Testis (tissue), 3 donors: Measurements from ENCODE around the gene LCNL1. TPM values are rescaled to one million over a fixed set of nuclear protein-coding genes. Genes with fewer than 3 reads are reported as not detected.
A peak's percentile ranks its signal among the peaks of the same experiment; 100 is the strongest.
"Not testable (repeated sequence)": the region's sequence is repeated elsewhere in the genome, so short reads cannot be mapped to it uniquely, and the experiment has no call there.

Source experiments
- DNase-seq: peaks from one replicate; pipeline ENCODE4 v3.0.0-alpha.2; 2019
- H3K27ac ChIP-seq, 2 donors: fragments of 200-600 bp; sonication (generic); one replicate each; pipeline ENCODE4 v1.5.1; 2019
- H3K27me3 ChIP-seq: fragments of 200-600 bp; sonication (generic); one replicate; pipeline ENCODE4 v1.5.1; 2019
- H3K36me3 ChIP-seq: fragments of 200-600 bp; sonication (generic); one replicate; pipeline ENCODE4 v1.5.1; 2017; ENCODE audit warnings: low read depth; ENCODE audit errors: missing control alignments
- H3K4me1 ChIP-seq: fragments of 200-600 bp; sonication (generic); one replicate; pipeline ENCODE4 v1.5.1; 2019
- H3K4me3 ChIP-seq, 2 donors: fragments of 200-600 bp; sonication (generic); one replicate each; pipeline ENCODE4 v1.5.1; 2017 to 2019
- H3K9me3 ChIP-seq: fragments of 200-600 bp; sonication (generic); one replicate; pipeline ENCODE4 v1.5.1; 2017
- CTCF ChIP-seq, 3 experiments: fragments of 450-650 bp in 2 of 3; fragments of 200-600 bp in 1 of 3; sonication (generic) in 1 of 3; IDR thresholded peaks; one replicate each; pipeline ENCODE4 v1.5.1; 2016 to 2019; ENCODE audit warnings: antibody characterized with exemption in 3 of 3, mild to moderate bottlenecking in 2 of 3, moderate library complexity in 1 of 3
- POLR2A ChIP-seq: fragments of 450-650 bp; IDR thresholded peaks from one replicate; pipeline ENCODE4 v1.6.1; 2017; ENCODE audit warnings: antibody characterized with exemption, mild to moderate bottlenecking, moderate library complexity
- WGBS, 2 donors: methylation state at CpG; one replicate each; pipeline ENCODE4 v1.1.5; 2018; 5-methylcytosine and 5-hydroxymethylcytosine counted together
- intact Hi-C: fragments of 100-400 bp; cut with DNase I; formaldehyde crosslinking; loops from one replicate; pipeline ENCODE4 v1.15.1; 2023; ENCODE audit warnings: low total_unique reads
- polyA plus RNA-seq: library from polyadenylated mRNA; stranded (reverse); fragments of 350-450 nt; fragmentation: Illumina TruSeq; extraction: RNeasy Lipid Tissue Mini Kit (QIAGEN cat#74804); gene quantifications from one replicate; pipeline ENCODE4 v1.2.3, GENCODE V29; 2014; ENCODE audit warnings: low read depth, low replicate concordance; ENCODE audit not compliant: insufficient read depth
- total RNA-seq, 2 donors: library from RNA; depleted of rRNA; stranded (reverse); fragments of >200 nt; gene quantifications; one replicate each; pipeline ENCODE4 v1.2.3, GENCODE V29; 2016

LCNL1 gene
- total and polyA plus RNA-seq, 3 donors from 2014 or later = 17.5 to 131 (median 59.3) TPM

- no peak for TF ChIP-seq CTCF (IDR thresholded peaks at IDR 0.05)
- TF ChIP-seq POLR2A = no peak
- no peak overlapping the region for H3K27ac ChIP-seq
- intact Hi-C loops = loop anchor here (10.0 kb wide), 1 partner anchor 198 kb away; no protein-coding TSS in a partner anchor
- H3K27me3 ChIP-seq = no peaks in the 10 kb centered on the region
- H3K4me1 ChIP-seq = peaks cover 23% of the 10 kb centered on the region
- 87 to 89% methylated on average over 7 to 10 of the region's 10 CpGs for WGBS, 2 donors
- no peaks in the 10 kb centered on the region for H3K36me3 ChIP-seq
- no peak overlapping the region for H3K4me3 ChIP-seq
- no peaks in the 10 kb centered on the region for H3K9me3 ChIP-seq
- DNase-seq = peak; percentile 48
Measured at GRCh38 chr9:137032858-137033257, 50.1 kb downstream of the LCNL1 start.

- peaks cover 23% of the 10 kb centered on the region for H3K4me1 ChIP-seq
- not testable (repeated sequence) for H3K27me3 ChIP-seq, DNase-seq, H3K36me3 ChIP-seq, H3K27ac ChIP-seq, H3K4me3 ChIP-seq, H3K9me3 ChIP-seq
- intact Hi-C loops = loop anchor here (10.0 kb wide), 1 partner anchor 199 kb away; no protein-coding TSS in a partner anchor
- WGBS, 2 donors = 86 to 92% methylated on average over 5 of the region's 5 CpGs
Measured at GRCh38 chr9:137033481-137033880, 50.7 kb downstream of the LCNL1 start.

DNA sequence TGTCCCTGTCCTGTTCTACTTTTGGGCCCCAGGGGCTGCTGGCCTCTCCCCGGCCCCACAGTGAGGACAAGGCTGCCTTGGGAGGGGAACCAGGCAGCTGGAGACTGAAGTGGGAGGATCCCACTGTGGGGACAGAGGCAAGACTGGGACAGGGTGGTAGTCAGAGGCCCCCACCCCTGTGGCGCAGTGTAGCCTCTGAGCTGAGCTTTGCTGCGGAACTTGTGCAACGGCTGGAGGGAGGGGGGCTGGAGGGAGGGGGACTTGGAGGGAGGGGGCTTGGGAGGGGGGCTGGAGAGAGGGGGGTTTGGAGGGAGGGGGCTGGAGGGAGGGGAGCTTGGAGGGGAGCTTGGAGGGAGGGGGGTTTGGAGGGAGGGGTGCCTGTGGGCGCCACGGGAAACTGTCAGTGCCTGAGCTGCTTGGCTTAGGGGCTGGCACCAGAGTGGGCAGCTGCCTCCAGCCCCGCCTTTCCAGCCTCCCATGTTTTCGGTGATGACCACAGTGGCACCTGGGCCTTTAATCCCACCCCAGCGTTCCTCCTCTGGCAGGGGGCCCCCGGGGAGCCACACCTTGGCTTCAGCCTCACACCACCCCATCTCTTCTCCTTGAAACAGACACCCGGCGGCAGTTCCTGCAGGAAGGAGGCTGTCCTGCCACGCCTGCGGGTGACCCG lies 51.4 kb downstream of the LCNL1 start:
- no peak for TF ChIP-seq CTCF (IDR thresholded peaks at IDR 0.05)
- no peak for TF ChIP-seq POLR2A
- Histone ChIP-seq H3K9me3 (no peaks in the 10 kb centered on the region), H3K27me3 (no peaks in the 10 kb centered on the region), H3K4me1 (peaks cover 16% of the 10 kb centered on the region), H3K27ac (no peak overlapping the region), H3K36me3 (no peaks in the 10 kb centered on the region), H3K4me3 (no peak overlapping the region)
- DNase-seq = no peak
- intact Hi-C loops = loop anchor here (10.0 kb wide), 1 partner anchor 199 kb away; no protein-coding TSS in a partner anchor
- 46 to 68% methylated on average over 8 to 14 of the region's 15 CpGs for WGBS, 2 donors

DNA sequence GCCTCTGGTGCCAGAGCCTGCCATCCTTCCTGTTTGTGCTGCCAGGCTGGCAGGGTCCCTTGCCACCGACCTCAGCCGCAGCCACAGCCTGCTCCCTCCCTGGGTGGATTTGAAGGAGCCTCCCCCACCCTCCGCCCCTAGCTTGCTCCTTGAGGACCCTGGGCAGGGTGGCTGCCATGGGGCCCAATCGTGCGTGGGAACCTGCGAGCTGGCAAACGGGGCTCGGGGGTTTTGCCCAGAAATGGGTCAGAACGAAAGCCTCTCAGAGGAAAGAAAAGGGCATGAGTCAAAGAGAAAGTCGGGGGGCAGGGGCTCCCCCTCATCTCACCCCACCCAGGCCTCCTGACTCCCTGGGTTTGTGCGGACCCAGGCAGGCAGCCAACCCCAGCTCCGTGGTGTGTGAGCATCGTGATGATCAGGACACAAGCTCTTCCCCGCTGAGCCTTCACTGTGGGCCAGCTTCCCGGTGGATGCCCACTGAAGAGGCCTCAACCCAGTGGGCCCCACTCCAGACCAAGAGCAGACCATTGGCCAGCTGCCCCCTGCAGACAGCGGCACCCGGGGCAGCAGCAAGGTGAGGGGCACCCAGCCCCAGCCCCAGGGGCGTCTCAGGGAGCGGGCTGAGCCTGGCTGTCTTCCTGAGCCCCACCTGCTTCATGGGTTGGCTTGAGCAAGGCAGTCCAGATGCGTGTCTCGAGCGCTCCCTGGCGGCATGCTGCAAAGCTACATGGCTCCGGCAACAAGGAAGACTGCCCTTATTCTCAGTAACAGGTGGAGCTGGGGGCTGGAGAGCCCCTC lies 52.1 kb downstream of the LCNL1 start:
- no peaks in the 10 kb centered on the region for H3K36me3 ChIP-seq
- H3K4me1 ChIP-seq = peaks cover 14% of the 10 kb centered on the region
- intact Hi-C loops = loop anchor here (10.0 kb wide), 1 partner anchor 200 kb away; no protein-coding TSS in a partner anchor
- peak; percentile 83 for DNase-seq
- H3K9me3 ChIP-seq = no peaks in the 10 kb centered on the region
- H3K27me3 ChIP-seq = no peaks in the 10 kb centered on the region
- WGBS, 2 donors = 39 to 40% methylated on average over 19 to 24 of the region's 24 CpGs
- TF ChIP-seq CTCF (IDR thresholded peaks at IDR 0.05) = peak; percentile 66 to 89 (median 88)
- no peak for TF ChIP-seq POLR2A
- H3K27ac ChIP-seq = no peak overlapping the region
- H3K4me3 ChIP-seq = no peak overlapping the region

Other genes starting within 250 kb of the LCNL1 start
Only the 30 nearest of the 38 such genes appear.
- gene LCN15, start 218.5 kb upstream of the LCNL1 start, total RNA-seq = under 1 TPM in 1 of 2 donors, not detected in 1; 0.68 TPM
- 0.41 TPM for gene LCN15, start 218.5 kb upstream of the LCNL1 start, polyA plus RNA-seq
- 100 to 1,000 TPM; 108 to 127 TPM for gene TMEM141, start 191.6 kb upstream of the LCNL1 start, total RNA-seq
- gene TMEM141, start 191.6 kb upstream of the LCNL1 start, polyA plus RNA-seq = 80.4 TPM
- gene CCDC183, start 186.7 kb upstream of the LCNL1 start, total RNA-seq = 10 to 100 TPM; 41.1 to 59.8 TPM
- gene CCDC183, start 186.7 kb upstream of the LCNL1 start, polyA plus RNA-seq = 37.8 TPM
- gene RABL6, start 175.0 kb upstream of the LCNL1 start, total RNA-seq = 100 to 1,000 TPM in 1 of 2 donors, 10 to 100 TPM in 1; 95.1 to 103 TPM
- 69.1 TPM for gene RABL6, start 175.0 kb upstream of the LCNL1 start, polyA plus RNA-seq
- 10 to 100 TPM; 13.1 to 24.6 TPM for gene AJM1, start 140.5 kb upstream of the LCNL1 start, total RNA-seq
- 4.0 TPM for gene AJM1, start 140.5 kb upstream of the LCNL1 start, polyA plus RNA-seq
- gene PHPT1, start 133.6 kb upstream of the LCNL1 start, total RNA-seq = 100 to 1,000 TPM; 134 to 146 TPM
- gene PHPT1, start 133.6 kb upstream of the LCNL1 start, polyA plus RNA-seq = 146 TPM
- gene MAMDC4, start 130.6 kb upstream of the LCNL1 start, total RNA-seq = 10 to 100 TPM; 18.3 to 21.9 TPM
- gene MAMDC4, start 130.6 kb upstream of the LCNL1 start, polyA plus RNA-seq = 8.1 TPM
- gene EDF1, start 116.7 kb upstream of the LCNL1 start, total RNA-seq = 100 to 1,000 TPM; 278 to 330 TPM
- 368 TPM for gene EDF1, start 116.7 kb upstream of the LCNL1 start, polyA plus RNA-seq
- gene TRAF2, start 96.5 kb upstream of the LCNL1 start, total RNA-seq = 10 to 100 TPM; 23.7 to 32.9 TPM
- gene TRAF2, start 96.5 kb upstream of the LCNL1 start, polyA plus RNA-seq = 21.9 TPM
- 100 to 1,000 TPM; 509 to 749 TPM for gene FBXW5, start 38.3 kb upstream of the LCNL1 start, total RNA-seq
- 452 TPM for gene FBXW5, start 38.3 kb upstream of the LCNL1 start, polyA plus RNA-seq
- 1 to 10 TPM; 4.6 to 4.9 TPM for gene C8G, start 37.8 kb upstream of the LCNL1 start, total RNA-seq
- gene C8G, start 37.8 kb upstream of the LCNL1 start, polyA plus RNA-seq = 4.6 TPM
- 10 to 100 TPM; 11.5 to 27.8 TPM for gene LCN12, start 30.7 kb upstream of the LCNL1 start, total RNA-seq
- 27.1 TPM for gene LCN12, start 30.7 kb upstream of the LCNL1 start, polyA plus RNA-seq
- gene PTGDS, start 5.5 kb upstream of the LCNL1 start, total RNA-seq = 1,000 to 10,000 TPM; 5,554 to 5,948 TPM
- 4,976 TPM for gene PTGDS, start 5.5 kb upstream of the LCNL1 start, polyA plus RNA-seq
- 10 to 100 TPM; 47.8 to 56.6 TPM for gene PAXX, start 9.4 kb downstream of the LCNL1 start, total RNA-seq
- gene PAXX, start 9.4 kb downstream of the LCNL1 start, polyA plus RNA-seq = 25.9 TPM
- gene CLIC3, start 13.6 kb downstream of the LCNL1 start, total RNA-seq = 1 to 10 TPM; 1.8 to 1.9 TPM
- gene CLIC3, start 13.6 kb downstream of the LCNL1 start, polyA plus RNA-seq = 2.8 TPM
- 10 to 100 TPM; 56.0 to 65.5 TPM for gene ABCA2, start 45.2 kb downstream of the LCNL1 start, total RNA-seq
- 33.6 TPM for gene ABCA2, start 45.2 kb downstream of the LCNL1 start, polyA plus RNA-seq
- gene FUT7, start 49.1 kb downstream of the LCNL1 start, total RNA-seq = under 1 TPM; 0.06 to 0.24 TPM
- 0.24 TPM for gene FUT7, start 49.1 kb downstream of the LCNL1 start, polyA plus RNA-seq
- 100 to 1,000 TPM in 1 of 2 donors, 10 to 100 TPM in 1; 75.9 to 103 TPM for gene NPDC1, start 63.2 kb downstream of the LCNL1 start, total RNA-seq
- 47.7 TPM for gene NPDC1, start 63.2 kb downstream of the LCNL1 start, polyA plus RNA-seq
- 1 to 10 TPM; 5.7 to 9.6 TPM for gene ENTPD2, start 71.1 kb downstream of the LCNL1 start, total RNA-seq
- gene ENTPD2, start 71.1 kb downstream of the LCNL1 start, polyA plus RNA-seq = 8.5 TPM
- gene SAPCD2, start 87.6 kb downstream of the LCNL1 start, total RNA-seq = 1 to 10 TPM; 1.4 to 1.7 TPM
- gene SAPCD2, start 87.6 kb downstream of the LCNL1 start, polyA plus RNA-seq = 0.78 TPM
- gene UAP1L1, start 94.5 kb downstream of the LCNL1 start, total RNA-seq = 10 to 100 TPM in 1 of 2 donors, 1 to 10 TPM in 1; 7.2 to 10.1 TPM
- gene UAP1L1, start 94.5 kb downstream of the LCNL1 start, polyA plus RNA-seq = 6.9 TPM
- 100 to 1,000 TPM; 122 to 124 TPM for gene MAN1B1, start 104.0 kb downstream of the LCNL1 start, total RNA-seq
- gene MAN1B1, start 104.0 kb downstream of the LCNL1 start, polyA plus RNA-seq = 62.2 TPM
- 100 to 1,000 TPM; 207 to 215 TPM for gene DPP7, start 131.7 kb downstream of the LCNL1 start, total RNA-seq
- 242 TPM for gene DPP7, start 131.7 kb downstream of the LCNL1 start, polyA plus RNA-seq
- 1 to 10 TPM; 1.5 to 3.8 TPM for gene GRIN1, start 156.2 kb downstream of the LCNL1 start, total RNA-seq
- 0.79 TPM for gene GRIN1, start 156.2 kb downstream of the LCNL1 start, polyA plus RNA-seq
- 1 to 10 TPM; 2.4 to 5.1 TPM for gene LRRC26, start 187.1 kb downstream of the LCNL1 start, total RNA-seq
- gene LRRC26, start 187.1 kb downstream of the LCNL1 start, polyA plus RNA-seq = not detected
- gene TMEM210, start 189.1 kb downstream of the LCNL1 start, total RNA-seq = 10 to 100 TPM; 19.8 to 37.9 TPM
- gene TMEM210, start 189.1 kb downstream of the LCNL1 start, polyA plus RNA-seq = 83.2 TPM
- gene ANAPC2, start 205.6 kb downstream of the LCNL1 start, total RNA-seq = 10 to 100 TPM; 91.0 to 98.5 TPM
- 80.6 TPM for gene ANAPC2, start 205.6 kb downstream of the LCNL1 start, polyA plus RNA-seq
- gene SSNA1, start 205.7 kb downstream of the LCNL1 start, total RNA-seq = 100 to 1,000 TPM; 134 to 137 TPM
- gene SSNA1, start 205.7 kb downstream of the LCNL1 start, polyA plus RNA-seq = 211 TPM
- gene TPRN, start 217.7 kb downstream of the LCNL1 start, total RNA-seq = 10 to 100 TPM; 25.9 to 35.2 TPM
- 17.2 TPM for gene TPRN, start 217.7 kb downstream of the LCNL1 start, polyA plus RNA-seq
- gene TMEM203, start 222.7 kb downstream of the LCNL1 start, total RNA-seq = 10 to 100 TPM; 48.0 to 51.2 TPM
- 36.3 TPM for gene TMEM203, start 222.7 kb downstream of the LCNL1 start, polyA plus RNA-seq